Fibroblast of skin of left quadriceps (primary cell): ENCODE results near the gene KCNQ2.

Experiments used
- DNase-seq, 2 experiments: peaks; one replicate each; pipeline ENCODE4 v3.0.0-alpha.2; 2013; ENCODE audit warnings: low read depth in 2 of 2

The KCNQ2 gene

GRCh38 chr20:63357921-63358905 is 114.2 kb downstream of the KCNQ2 start:
- DNase-seq, result no peak

DNA sequence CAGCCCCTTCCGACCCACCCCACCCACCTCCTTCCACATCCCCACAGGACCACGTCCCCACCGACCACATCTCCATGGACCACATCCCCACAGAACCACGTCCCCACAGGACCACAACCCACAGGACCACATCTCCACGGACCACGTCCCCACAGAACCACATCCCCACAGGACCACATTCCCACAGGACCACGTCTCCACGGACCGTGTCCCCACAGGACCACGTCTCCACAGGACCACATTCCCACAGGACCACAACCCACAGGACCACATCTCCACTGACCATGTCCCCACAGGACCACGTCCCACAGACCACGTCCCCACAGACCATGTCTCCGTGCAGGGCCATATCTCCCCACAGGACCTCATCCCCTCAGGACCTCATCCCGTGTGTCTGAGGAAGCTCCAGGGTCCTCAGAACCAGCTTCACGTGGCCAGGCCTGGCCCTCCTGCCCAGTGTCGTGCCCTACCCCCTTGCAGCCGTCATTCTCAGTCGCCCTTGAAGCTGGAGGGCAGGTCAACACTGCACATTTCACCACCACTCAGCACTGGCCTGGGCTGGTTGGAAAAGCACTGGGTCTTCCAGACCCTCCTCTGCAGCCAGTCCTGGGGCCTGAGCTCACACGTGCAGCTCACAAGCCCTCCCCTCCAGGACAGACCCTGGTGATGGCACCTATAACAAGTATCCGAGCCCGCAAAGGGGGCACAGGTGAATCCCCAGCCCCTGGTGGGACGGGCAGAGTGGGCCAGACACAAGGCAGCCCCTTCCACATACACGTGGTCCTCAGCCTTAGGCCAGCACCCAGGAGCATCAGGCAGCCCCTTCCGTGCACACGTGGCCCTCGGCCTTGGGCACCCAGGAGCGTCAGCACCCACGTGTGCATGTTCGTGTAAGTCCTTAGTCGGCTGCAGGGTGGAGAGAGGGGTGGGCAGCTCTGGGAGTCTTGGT is 115.2 kb downstream of the KCNQ2 start:
- DNase-seq, result no peak

DNA sequence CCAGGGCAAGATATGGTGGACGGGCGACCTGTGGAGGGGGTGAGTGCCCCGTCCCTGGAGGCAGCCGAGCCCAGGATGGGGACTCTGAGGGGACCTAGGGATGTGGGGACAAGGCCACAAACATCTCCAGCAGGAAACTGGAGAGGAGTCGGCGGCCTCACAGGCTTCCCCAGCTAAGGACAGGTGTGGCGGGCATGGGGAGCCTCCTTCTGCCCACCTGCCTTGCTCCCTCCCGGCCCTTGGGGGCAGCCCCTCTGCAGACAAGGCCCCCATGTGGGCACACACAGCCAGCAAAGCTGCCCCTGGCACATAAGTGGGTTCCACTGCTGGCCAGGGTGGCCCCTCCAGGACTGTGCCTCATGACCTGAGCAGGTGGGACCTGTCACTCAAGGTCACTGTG is 115.9 kb downstream of the KCNQ2 start:
- no peak for DNase-seq

DNA sequence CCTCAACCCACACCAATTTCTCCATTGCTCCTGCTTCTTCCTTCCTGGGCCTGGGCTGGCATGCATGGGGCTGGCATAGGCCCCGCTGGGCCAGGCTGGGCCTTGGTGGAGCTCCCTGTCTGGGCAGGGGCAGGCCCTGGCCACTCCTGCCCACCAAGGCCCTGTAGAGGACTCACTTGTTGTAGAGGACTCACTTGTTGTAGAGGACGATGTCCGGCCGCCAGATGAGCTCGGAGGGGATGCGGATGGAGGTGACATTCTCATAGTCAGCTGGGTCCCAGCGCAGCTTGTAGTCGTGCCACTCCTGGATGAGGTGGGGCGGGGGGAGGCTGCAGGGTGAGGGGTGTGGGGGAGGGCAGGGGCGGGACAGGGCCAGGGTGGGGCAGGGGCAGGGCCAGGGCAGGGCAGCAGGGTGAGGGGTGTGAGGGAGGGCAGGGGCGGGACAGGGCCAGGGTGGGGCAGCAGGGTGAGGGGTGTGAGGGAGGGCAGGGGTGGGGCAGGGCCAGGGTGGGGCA is 116.6 kb downstream of the KCNQ2 start:
- DNase-seq, result no peak

DNA sequence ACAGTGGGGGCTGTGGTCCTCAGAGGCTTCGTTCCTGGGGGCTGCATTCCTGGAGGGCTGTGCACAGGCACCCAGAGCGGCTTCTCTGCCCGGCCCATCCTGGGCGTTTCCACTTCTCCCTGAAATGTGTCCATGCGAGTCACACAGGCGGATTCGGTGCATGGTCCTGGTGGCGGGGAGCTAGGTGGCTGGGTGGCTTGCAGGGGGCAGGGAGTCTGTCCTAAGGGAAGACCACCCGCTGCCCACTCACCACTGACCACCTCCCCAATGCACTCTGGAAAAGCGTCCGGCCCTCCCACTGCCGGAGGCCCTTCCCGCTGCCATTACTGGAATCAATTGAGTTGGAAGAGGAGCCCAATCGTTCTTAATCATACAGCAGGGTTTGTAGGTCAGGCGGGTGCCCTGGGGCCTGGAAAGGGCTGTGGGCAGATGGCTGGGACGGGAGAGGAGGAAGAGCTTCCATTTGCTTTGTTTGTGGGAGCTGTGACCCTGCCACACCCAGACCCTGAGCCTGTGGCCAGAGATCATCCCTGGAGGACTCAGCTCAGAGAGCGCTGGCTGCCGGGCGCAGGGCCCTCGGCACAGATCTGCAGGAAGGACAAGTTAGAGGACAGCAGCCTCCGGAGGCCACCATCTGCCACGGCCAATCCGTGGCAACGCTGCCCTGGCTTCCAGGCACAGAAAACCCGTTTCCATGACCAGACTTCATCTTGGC is 117.7 kb downstream of the KCNQ2 start:
- no peak for DNase-seq

GRCh38 chr20:63352811-63353221 is 119.6 kb downstream of the KCNQ2 start:
- DNase-seq, result no peak

DNA sequence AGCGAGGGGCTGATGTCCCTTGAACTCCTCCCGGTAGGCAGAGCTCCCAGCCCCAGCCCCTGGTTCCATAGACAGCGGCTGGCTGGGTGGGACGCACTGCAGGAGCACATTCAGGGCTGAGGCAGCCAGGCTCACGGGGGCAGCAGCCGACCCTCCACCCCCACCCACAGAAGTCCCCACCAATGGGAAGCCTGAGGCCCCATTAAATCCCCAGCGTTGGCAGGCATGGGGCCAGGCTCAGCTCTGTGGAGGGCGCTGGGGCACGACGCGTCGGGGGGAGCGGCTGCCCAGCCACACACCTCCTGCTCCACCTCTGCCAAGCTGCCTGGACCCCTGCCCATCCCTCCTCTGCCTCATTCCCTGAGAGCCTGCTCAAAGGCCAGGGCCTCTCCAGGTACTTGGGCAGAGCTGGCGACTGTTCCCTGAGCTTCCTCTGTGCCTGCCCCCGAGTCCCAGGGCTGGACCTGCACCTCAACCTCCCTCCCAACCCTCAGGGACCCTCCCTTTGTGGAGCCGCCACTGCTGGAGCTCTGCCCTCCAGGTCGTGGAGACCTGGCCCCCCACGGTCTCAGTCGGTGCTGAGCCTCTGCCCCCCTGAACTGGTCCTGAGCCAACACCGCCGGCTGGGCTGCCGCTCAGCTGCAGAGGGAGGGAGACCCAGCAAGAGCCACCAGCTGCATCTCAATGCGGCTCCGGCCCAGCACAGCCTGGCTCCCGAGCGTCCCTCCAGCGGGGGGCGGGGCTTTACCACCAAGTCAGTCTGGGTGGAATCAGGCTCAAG is 120.5 kb downstream of the KCNQ2 start:
- no peak for DNase-seq

GRCh38 chr20:63351326-63351700 is 121.1 kb downstream of the KCNQ2 start:
- DNase-seq, result no peak

GRCh38 chr20:63350597-63351325 is 121.7 kb downstream of the KCNQ2 start:
- DNase-seq, result no peak
